CD1c-positive myeloid dendritic cell (primary cell): ENCODE results near the gene LAMB4.
"Not testable (repeated sequence)": the region's sequence is repeated elsewhere in the genome, so short reads cannot be mapped to it uniquely, and the experiment has no call there.

Experiments used
- DNase-seq: peaks from one replicate; pipeline ENCODE4 v3.0.0-alpha.2; 2016; ENCODE audit errors: extremely low spot score

Gene LAMB4

GRCh38 chr7:108048422-108048821 lies 81.7 kb downstream of the LAMB4 start:
- DNase-seq = no peak

- DNase-seq = no peak
Observed at GRCh38 chr7:108046952-108047506, 83.1 kb downstream of the LAMB4 start.

DNA sequence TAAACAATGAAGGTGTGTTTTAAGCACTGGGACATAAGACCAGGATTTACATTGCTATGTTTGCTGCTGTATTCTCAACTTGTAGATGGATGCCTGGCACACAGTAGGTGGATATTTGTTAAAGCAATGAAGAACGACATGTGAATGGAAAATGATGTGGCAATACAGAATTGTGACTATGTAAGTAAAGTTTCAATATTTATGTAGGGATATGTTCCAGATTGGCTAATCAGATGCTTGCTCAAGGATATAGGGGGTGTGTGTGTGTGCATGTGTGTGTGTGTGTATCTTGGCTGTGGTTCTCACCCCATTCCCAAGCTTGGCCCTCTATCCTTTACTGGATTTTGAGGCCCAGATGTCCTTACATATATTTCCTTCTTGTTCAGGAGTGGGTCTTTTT lies 84.5 kb downstream of the LAMB4 start:
- DNase-seq = no peak

GRCh38 chr7:108045154-108045553 lies 85.0 kb downstream of the LAMB4 start:
- DNase-seq = no peak

- DNase-seq = no peak
Observed at GRCh38 chr7:108044345-108044744, 85.8 kb downstream of the LAMB4 start.

DNA sequence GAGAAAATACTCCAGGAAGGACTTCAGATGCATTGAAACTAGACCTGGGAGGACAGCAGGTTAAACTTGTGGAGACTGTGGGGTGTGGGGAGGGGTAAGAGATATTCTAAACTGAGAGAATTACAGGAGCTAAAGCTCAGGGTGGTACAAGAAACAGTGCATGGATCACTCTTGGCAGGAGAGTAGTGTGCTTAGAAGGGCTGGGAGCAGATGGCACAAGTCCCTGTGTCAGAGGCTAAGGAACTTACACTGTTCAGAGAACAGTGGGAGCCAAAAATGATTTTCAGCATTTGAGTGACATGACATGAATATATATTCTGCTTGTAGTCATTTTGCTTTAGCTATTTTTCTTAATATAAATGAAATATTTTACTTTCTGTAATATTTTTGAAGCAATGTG lies 91.2 kb downstream of the LAMB4 start:
- no peak for DNase-seq

DNA sequence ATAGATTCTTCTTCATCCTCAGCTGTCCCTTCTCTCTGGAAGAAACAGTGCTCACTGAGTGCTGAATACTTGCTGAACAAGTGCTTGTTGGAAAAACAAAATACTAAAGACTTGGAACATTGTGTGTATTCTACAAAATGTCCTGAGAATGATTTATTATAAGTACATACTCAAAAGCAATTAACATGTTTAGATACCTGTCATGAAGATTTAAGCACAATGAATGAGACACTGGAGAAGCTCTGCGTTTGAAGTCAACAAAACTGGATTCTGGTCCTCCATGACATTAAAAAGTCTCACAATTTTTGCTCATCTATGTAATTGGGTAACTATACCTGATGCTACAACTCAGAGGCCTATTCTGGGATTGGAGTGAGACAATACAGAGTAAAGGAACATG lies 92.4 kb downstream of the LAMB4 start:
- no peak for DNase-seq

DNA sequence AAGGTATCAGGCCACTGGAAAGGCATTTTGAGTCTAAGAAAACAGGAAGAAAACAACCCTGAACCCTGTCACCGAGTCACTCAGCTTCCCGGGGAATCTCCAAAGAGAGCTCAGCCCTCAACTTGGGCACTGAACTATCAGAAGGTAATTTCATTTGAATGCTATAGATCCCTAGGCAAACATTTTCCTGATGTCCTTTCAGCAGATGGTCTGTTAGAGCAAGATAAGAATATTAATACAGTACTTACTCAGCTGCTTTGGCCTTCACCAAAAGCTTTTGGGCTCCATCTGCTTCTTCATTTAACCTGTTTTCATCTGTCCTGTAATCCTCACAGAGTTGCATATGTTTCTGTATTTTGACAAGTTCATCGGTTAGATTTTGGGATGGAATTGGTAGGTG lies 93.0 kb downstream of the LAMB4 start:
- no peak for DNase-seq

- DNase-seq = no peak
Observed at GRCh38 chr7:108034586-108034985, 95.6 kb downstream of the LAMB4 start.

DNA sequence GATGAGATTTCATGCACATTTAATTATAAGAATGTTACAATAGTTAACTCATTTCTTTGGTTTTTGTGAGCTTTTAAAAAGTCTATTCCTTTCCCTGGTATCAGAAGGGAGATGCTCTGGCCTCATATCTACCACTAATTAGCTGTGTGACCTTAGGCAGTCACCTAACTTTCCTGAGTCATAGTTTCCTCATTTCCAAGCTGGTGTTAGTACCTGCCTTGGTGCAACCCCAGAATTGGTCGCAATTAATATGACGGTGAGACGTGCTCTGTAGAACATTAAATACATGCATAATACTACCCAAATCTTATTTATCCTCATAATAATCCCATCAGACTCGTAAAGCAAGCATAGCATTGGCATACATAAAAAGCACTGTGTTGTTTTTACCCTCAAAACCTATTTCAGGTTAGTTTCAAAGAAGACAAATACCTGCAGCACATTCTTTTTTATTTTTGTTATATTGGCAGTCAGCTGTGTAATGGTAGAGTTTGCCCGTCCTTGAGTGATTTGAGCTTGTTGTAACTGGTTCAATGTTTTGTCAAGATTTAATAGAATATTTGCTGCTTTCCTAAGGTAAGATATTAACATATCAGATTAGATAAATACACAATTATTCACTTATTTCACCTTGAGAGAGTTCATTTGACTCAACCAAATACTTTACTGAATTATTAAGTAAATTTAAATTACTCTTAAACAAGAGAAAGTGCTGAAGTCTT lies 96.2 kb downstream of the LAMB4 start:
- no peak for DNase-seq

- not testable (repeated sequence) for DNase-seq
Observed at GRCh38 chr7:108033309-108033708, 96.9 kb downstream of the LAMB4 start.

DNA sequence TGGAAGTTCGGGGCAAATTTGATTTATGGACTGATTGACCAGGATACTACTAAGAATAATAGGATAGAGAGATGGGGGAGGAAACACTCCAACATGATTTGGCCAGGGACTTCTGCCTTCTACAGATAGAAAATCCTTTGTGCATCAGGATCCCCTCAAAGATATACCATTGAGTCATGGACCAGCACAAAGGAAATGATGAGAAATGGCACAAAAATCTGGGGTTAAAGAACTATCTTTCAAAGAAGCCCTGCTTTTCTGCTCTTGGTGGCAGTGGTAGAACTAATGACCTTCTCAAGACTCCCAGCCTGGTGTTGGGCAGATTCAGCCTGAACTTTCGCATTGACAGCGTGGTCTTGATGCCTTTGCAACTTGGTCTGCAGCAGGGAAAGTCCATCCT lies 99.6 kb downstream of the LAMB4 start:
- DNase-seq = no peak

DNA sequence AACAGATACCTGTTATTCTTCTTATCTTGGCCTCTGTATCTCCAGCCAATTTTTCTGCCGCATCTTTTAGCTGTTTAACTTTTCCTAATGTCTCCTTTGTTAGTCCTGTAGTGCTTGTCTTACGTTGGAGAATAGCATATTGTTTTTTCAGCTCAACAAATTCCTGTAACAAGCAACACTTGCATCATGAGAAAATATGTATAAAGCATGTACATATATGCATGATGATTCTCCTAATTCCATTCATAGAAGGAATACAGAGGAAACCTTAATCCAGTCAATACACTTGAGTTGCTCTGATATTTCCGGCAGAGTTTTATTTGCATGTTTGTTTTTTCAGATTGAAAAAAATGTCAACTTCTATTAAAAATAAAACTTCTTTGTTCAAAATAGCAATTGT lies 101.1 kb downstream of the LAMB4 start:
- no peak for DNase-seq

GRCh38 chr7:108028111-108028510 lies 102.0 kb downstream of the LAMB4 start:
- DNase-seq = no peak

- DNase-seq = no peak
Observed at GRCh38 chr7:108027239-108027638, 102.9 kb downstream of the LAMB4 start.

DNA sequence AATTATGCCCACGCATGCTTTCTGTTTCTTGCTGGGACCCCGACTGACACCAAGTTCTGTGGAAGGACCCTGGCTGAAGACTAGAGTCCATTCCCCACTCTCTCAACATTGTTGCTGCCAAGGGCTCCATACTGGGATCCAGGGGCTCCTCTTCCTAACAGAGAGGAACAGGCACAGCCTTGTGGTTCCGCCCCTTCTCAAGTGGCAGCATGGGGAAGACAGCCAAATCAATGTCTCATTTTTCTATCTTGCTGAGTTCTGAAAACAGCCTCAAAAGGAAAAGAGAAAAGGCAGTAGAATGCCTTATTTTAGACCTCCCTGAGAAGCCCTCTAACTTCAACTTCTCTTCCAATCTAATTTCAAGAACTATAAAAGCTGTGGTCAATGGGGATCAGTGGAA lies 103.5 kb downstream of the LAMB4 start:
- DNase-seq = no peak

- no peak for DNase-seq
Observed at GRCh38 chr7:108026116-108026515, 104.0 kb downstream of the LAMB4 start.

GRCh38 chr7:108024538-108024937 lies 105.6 kb downstream of the LAMB4 start:
- no peak for DNase-seq

DNA sequence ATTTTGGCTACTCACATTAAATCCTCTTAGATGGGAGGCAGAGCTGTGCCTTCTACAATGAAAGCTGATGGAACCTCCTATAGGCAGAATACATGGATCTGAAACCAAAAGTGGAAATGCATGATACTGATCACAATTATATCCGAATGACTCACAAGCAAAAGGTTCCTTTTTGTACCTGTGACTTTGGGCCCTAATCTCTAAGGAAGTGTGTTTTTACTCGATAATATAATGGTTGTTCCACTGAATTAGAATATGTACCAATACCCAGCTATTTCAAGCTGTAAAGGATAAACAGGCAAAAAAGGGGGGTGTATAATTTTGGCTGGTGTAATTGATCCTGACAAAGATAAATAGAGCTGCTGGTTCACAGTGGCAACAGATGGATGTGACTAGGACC lies 109.6 kb downstream of the LAMB4 start:
- DNase-seq = no peak

GRCh38 chr7:108018668-108019067 lies 111.5 kb downstream of the LAMB4 start:
- DNase-seq = no peak

GRCh38 chr7:108017776-108018151 lies 112.4 kb downstream of the LAMB4 start:
- DNase-seq = no peak

DNA sequence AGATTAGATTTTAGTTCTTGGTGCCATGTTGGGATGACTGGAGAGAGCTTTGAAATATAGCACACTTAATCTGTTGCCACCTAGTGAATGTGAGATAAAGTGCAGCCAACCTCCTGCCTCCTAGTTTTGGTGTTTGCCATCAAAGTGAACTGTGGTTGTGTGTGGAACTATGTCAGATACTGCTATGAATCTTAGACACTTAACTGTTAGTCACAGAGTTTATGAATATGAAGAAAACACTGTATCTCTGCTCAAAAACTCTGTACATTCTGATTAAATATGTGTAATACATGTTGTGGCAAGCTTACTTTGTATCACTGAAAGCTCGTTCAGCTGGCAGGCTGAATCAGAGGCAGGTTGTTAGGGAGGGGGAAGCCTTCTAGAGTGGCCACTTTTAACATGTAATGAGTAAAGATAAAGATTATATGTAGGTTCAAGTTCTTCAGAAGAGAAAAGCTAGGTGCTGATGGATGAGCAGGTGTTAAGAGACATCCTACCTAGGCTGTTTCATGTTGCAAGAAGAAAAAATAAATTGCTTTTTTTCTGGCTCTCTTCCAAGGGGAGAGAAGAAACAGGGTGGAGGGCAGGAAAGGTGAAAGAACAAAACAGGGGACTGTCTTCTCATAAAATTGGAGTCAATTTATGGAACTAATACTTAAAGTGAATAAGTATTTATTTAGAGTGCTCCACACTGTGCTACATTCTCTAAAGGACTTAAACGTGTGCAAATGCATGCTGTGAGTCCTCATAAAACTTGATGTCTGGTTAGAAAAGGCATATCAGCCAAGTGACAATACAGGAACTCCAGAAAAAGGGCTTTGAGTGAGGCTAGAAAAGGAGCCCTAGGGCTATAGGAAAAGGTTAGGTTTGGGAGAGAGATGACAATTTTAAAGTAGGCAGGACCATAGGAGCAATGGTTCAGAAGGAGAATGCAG lies 113.1 kb downstream of the LAMB4 start:
- DNase-seq = no peak

GRCh38 chr7:108015740-108016139 lies 114.4 kb downstream of the LAMB4 start:
- no peak for DNase-seq
